Measurements from ENCODE around the gene TMEM80. TPM values are rescaled to one million over a fixed set of nuclear protein-coding genes. Genes with fewer than 3 reads are reported as not detected.

The TMEM80 gene
- total RNA-seq, 1 experiment from 2014 or later, result 10.8 TPM

Other genes with a start within 250 kb of the TMEM80 start
- gene PTDSS2, start 245.5 kb upstream of the TMEM80 start, total RNA-seq (2014; rRNA removed), result 53.0 and 91.0 TPM in 2 replicates
- gene RNH1, start 188.6 kb upstream of the TMEM80 start, total RNA-seq (2014; rRNA removed), result 258 and 300 TPM in 2 replicates
- 128 and 167 TPM in 2 replicates for gene HRAS, start 160.2 kb upstream of the TMEM80 start, total RNA-seq (2014; rRNA removed)
- gene LRRC56, start 158.3 kb upstream of the TMEM80 start, total RNA-seq (2014; rRNA removed), result 1.0 and 1.5 TPM in 2 replicates
- 1.4 and 2.4 TPM in 2 replicates for gene LMNTD2, start 135.1 kb upstream of the TMEM80 start, total RNA-seq (2014; rRNA removed)
- 58.6 and 79.7 TPM in 2 replicates for gene RASSF7, start 134.8 kb upstream of the TMEM80 start, total RNA-seq (2014; rRNA removed)
- 41.4 and 52.4 TPM in 2 replicates for gene PHRF1, start 119.3 kb upstream of the TMEM80 start, total RNA-seq (2014; rRNA removed)
- 80.8 and 95.7 TPM in 2 replicates for gene IRF7, start 79.9 kb upstream of the TMEM80 start, total RNA-seq (2014; rRNA removed)
- not detected in 2 replicates for gene CDHR5, start 70.9 kb upstream of the TMEM80 start, total RNA-seq (2014; rRNA removed)
- 2.2 TPM in 1 of 2 replicates, not detected in the other for gene SCT, start 68.6 kb upstream of the TMEM80 start, total RNA-seq (2014; rRNA removed)
- 0.11 TPM in 1 of 2 replicates, not detected in the other for gene DRD4, start 58.5 kb upstream of the TMEM80 start, total RNA-seq (2014; rRNA removed)
- gene DEAF1, start 594 bp upstream of the TMEM80 start, total RNA-seq (2014; rRNA removed), result 31.9 and 42.8 TPM in 2 replicates
- 127 and 200 TPM in 2 replicates for gene EPS8L2, start 10.4 kb downstream of the TMEM80 start, total RNA-seq (2014; rRNA removed)
- 287 and 326 TPM in 2 replicates for gene TALDO1, start 51.6 kb downstream of the TMEM80 start, total RNA-seq (2014; rRNA removed)
- 38.9 and 39.7 TPM in 2 replicates for gene GATD1, start 81.7 kb downstream of the TMEM80 start, total RNA-seq (2014; rRNA removed)
- gene CEND1, start 94.3 kb downstream of the TMEM80 start, total RNA-seq (2014; rRNA removed), result not detected in 2 replicates
- 32.7 and 42.3 TPM in 2 replicates for gene SLC25A22, start 102.5 kb downstream of the TMEM80 start, total RNA-seq (2014; rRNA removed)
- 11.7 and 14.9 TPM in 2 replicates for gene PIDD1, start 109.4 kb downstream of the TMEM80 start, total RNA-seq (2014; rRNA removed)
- 897 and 964 TPM in 2 replicates for gene RPLP2, start 114.2 kb downstream of the TMEM80 start, total RNA-seq (2014; rRNA removed)
- gene PNPLA2, start 123.1 kb downstream of the TMEM80 start, total RNA-seq (2014; rRNA removed), result 40.2 and 41.4 TPM in 2 replicates
- gene CRACR2B, start 132.1 kb downstream of the TMEM80 start, total RNA-seq (2014; rRNA removed), result 10.6 and 19.8 TPM in 2 replicates
- gene CD151, start 137.1 kb downstream of the TMEM80 start, total RNA-seq (2014; rRNA removed), result 469 and 490 TPM in 2 replicates
- gene POLR2L, start 146.7 kb downstream of the TMEM80 start, total RNA-seq (2014; rRNA removed), result 661 and 1,148 TPM in 2 replicates
- gene TSPAN4, start 147.0 kb downstream of the TMEM80 start, total RNA-seq (2014; rRNA removed), result 121 and 138 TPM in 2 replicates
- gene CHID1, start 215.0 kb downstream of the TMEM80 start, total RNA-seq (2014; rRNA removed), result 70.2 and 116 TPM in 2 replicates
- 29.6 and 42.8 TPM in 2 replicates for gene AP2A2, start 230.1 kb downstream of the TMEM80 start, total RNA-seq (2014; rRNA removed)

Data from PC-3 (cell line).